ENCODE measurements around the gene TET3. TPM values are rescaled to one million over a fixed set of nuclear protein-coding genes. Genes with fewer than 3 reads are reported as not detected.

TET3 gene
- polyA plus RNA-seq, 4 donors = 22.4 to 26.2 (median 24.4) TPM

- no peak for DNase-seq (ENCODE audit: low read depth in 4 of 4, low spot score in 3 of 4)
Observed at GRCh38 chr2:74027496-74027895, 42.8 kb downstream of the TET3 start.

DNA sequence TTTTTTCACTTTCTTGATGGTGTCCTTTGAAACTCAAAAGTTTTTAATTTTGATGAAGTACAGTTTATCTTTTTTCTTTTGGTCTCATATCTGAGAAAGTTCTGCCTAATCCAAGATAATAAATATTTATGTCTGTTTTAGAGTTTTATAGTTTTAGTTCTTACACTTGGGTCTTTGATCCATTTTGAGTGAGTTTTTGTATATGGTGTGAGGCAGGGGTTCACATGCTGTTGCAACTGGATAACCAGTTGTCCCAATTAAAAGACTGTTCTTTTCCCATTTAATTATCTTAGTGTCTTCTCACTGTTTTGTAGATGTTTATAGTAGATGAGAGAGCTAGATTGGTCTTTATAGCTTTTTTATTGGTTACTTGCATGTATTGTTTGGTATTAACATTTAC is 43.6 kb downstream of the TET3 start:
- no peak for DNase-seq (ENCODE audit: low read depth in 4 of 4, low spot score in 3 of 4)

- DNase-seq (ENCODE audit: low read depth in 4 of 4, low spot score in 3 of 4) = no peak
Observed at GRCh38 chr2:74028741-74029140, 44.0 kb downstream of the TET3 start.

DNA sequence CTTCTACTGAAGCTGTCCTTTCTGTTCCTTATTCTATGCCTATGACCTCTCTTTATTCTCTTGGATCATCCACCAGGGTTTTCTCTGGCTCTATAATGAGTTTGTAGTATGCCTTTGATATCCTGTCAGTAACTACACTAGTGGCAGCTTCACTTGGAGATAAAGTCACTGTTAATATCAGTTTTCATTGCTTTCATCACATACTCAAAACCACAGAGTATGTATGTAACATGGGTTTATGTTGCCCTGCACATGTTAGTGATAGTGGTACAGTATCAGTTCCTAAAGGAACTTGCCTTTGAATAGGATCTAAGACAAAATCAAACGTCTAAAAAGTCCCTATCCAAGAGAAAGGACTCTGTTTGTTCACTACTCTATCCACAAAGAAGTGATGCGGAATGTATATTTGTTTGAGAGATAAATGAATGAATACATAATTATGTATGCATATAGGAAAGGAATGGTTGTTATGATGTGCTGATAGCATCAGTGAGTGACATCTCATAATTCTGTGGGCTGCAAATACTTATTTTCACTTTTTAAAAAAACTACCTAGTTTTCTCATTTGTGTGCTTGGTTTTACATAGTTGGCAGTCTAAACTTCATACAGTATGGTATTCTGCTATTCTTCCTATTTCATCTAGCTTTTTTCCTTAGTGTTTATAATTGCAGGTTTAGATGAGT is 45.1 kb downstream of the TET3 start:
- DNase-seq (ENCODE audit: low read depth in 4 of 4, low spot score in 3 of 4) = no peak

DNA sequence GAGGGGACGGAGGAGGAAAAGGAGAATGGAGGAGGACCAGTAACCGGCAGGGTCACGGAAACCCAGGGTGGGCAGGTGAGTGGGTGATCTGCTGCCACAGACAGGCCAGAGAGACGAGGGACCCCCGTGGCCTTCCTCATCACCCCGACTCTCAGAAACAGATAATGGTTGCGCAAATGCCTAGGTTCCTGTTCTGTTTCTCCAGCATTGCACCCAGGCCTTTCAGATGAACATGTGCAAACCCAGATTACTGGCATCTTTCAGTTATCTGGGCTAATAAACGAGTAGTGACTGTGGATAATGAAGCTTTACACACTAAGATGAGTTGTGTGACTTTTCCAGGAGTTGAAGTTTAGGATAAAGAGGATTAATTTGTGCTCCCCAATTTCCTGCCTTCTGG is 46.5 kb downstream of the TET3 start:
- DNase-seq (ENCODE audit: low read depth in 4 of 4, low spot score in 3 of 4) = no peak

DNA sequence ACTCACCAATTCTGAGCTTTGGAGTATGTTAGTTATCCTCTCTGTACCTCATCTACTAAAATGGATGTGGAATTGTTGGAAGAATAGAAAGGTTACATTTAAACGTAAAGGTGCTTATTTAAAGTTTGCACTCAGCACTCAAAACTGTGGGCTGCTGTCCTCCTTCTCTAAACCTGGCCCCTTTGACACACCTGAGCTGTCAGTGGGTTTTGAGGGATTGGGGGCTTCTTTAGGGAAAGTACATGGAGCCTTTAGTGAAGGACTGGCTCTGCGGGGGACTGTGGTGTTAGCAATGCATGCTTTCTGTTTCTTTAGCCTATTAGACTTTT is 47.2 kb downstream of the TET3 start:
- DNase-seq (ENCODE audit: low read depth in 4 of 4, low spot score in 3 of 4) = no peak

DNA sequence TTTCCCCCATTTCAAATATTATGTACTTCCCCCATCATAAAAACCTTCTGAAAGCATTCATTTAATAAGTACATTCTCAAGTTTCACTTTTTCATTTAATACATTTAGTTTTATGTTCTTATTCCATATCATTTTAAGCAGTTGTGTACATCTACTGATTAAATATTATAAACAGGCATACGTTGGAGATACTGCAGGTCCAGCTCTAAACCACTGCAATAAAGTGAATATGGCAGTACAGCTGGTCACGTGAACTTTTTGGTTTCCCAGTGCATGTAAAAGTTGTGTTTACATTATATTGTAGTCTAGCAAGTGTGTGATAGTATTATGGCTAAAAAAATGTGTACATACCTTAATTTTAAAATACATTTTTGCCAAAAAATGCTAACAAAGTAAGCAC is 48.7 kb downstream of the TET3 start:
- DNase-seq (ENCODE audit: low read depth in 4 of 4, low spot score in 3 of 4) = no peak

Other genes with a start within 250 kb of the TET3 start
- 10 to 100 TPM; 66.6 to 82.3 (median 75.4) TPM for gene TPRKB, start 247.6 kb upstream of the TET3 start, polyA plus RNA-seq (ENCODE audit: insufficient read length in 4 of 4)
- 10 to 100 TPM; 34.2 to 41.6 (median 37.6) TPM for gene DUSP11, start 204.8 kb upstream of the TET3 start, polyA plus RNA-seq (ENCODE audit: insufficient read length in 4 of 4)
- gene C2orf78, start 200.7 kb upstream of the TET3 start, polyA plus RNA-seq (ENCODE audit: insufficient read length in 4 of 4) = not detected
- gene STAMBP, start 155.9 kb upstream of the TET3 start, polyA plus RNA-seq (ENCODE audit: insufficient read length in 4 of 4) = 10 to 100 TPM; 59.3 to 72.6 (median 69.6) TPM
- 1 to 10 TPM in 3 of 4 donors, under 1 TPM in 1; 0.80 to 2.9 (median 1.3) TPM for gene ACTG2, start 91.9 kb upstream of the TET3 start, polyA plus RNA-seq (ENCODE audit: insufficient read length in 4 of 4)
- gene DGUOK, start 58.0 kb upstream of the TET3 start, polyA plus RNA-seq (ENCODE audit: insufficient read length in 4 of 4) = 10 to 100 TPM; 63.7 to 71.8 (median 71.2) TPM
- 10 to 100 TPM; 29.5 to 36.5 (median 32.5) TPM for gene BOLA3, start 163.0 kb downstream of the TET3 start, polyA plus RNA-seq (ENCODE audit: insufficient read length in 4 of 4)
- gene MOB1A, start 194.0 kb downstream of the TET3 start, polyA plus RNA-seq (ENCODE audit: insufficient read length in 4 of 4) = 100 to 1,000 TPM in 3 of 4 donors, 10 to 100 TPM in 1; 89.6 to 120 (median 117) TPM
- 10 to 100 TPM; 26.9 to 31.4 (median 27.7) TPM for gene MTHFD2, start 213.7 kb downstream of the TET3 start, polyA plus RNA-seq (ENCODE audit: insufficient read length in 4 of 4)